PC-9 (cell line): ENCODE data around the gene BTBD17. TPM values are rescaled to one million over a fixed set of nuclear protein-coding genes. Genes with fewer than 3 reads are reported as not detected.

Experiments
- BruUV-seq: library from RNA; stranded (reverse); fragments of 400-500 nt; replicated peaks from 2 replicates; lab custom pipeline; 2021; lab: Mats Ljungman, UMichigan
- CTCF ChIA-PET: fragments of 300-600 bp; sonication (Branson Sonifier 250); formaldehyde crosslinking; loops from one replicate; lab custom pipeline; 2022; ENCODE audit warnings: antibody characterized with exemption; lab: Charles Lee
- POLR2A ChIA-PET: fragments of 300-600 bp; sonication (Branson Sonifier 250); formaldehyde crosslinking; loops from one replicate; lab custom pipeline; 2022; ENCODE audit warnings: antibody characterized with exemption; ENCODE audit not compliant: unreplicated experiment; lab: Charles Lee
- DNase-seq, 2 experiments: peaks; one replicate each; pipeline versions ENCODE4 v3.0.0 to v3.0.0-alpha.2; 2015 to 2022; ENCODE audit warnings: mixed read lengths in 1 of 2
- H2AFZ ChIP-seq: fragments of 200-600 bp; sonication (generic); 2 replicates; pipeline ENCODE4 v1.8.1; 2017; ENCODE audit warnings: antibody characterized with exemption
- H3F3A ChIP-seq: fragments of 200-600 bp; sonication (generic); 2 replicates; pipeline ENCODE4 v1.8.1; 2017; ENCODE audit warnings: antibody characterized with exemption, mild to moderate bottlenecking, low read depth; ENCODE audit not compliant: insufficient read depth
- H3K27ac ChIP-seq: fragments of 200-600 bp; sonication (generic); 2 replicates; pipeline ENCODE4 v1.6.1; 2016; ENCODE audit warnings: mixed run types
- H3K27me3 ChIP-seq: fragments of 200-600 bp; sonication (generic); 2 replicates; pipeline ENCODE4 v1.6.1; 2016; ENCODE audit warnings: low read depth, mixed run types; ENCODE audit not compliant: insufficient read depth
- H3K36me3 ChIP-seq: fragments of 200-600 bp; sonication (generic); 2 replicates; pipeline ENCODE4 v1.6.1; 2016; ENCODE audit warnings: low read depth, mixed run types
- H3K4me1 ChIP-seq: fragments of 200-600 bp; sonication (generic); replicated peaks from 2 replicates; pipeline ENCODE4 v1.6.1; 2016; ENCODE audit warnings: mixed run types; ENCODE audit not compliant: insufficient read depth
- H3K4me2 ChIP-seq: fragments of 200-600 bp; sonication (generic); 2 replicates; pipeline ENCODE4 v1.6.1; 2017; ENCODE audit warnings: mixed run types
- H3K4me3 ChIP-seq: fragments of 200-600 bp; sonication (generic); 2 replicates; pipeline ENCODE4 v1.6.1; 2016; ENCODE audit warnings: mixed run types
- H3K79me2 ChIP-seq: fragments of 200-600 bp; sonication (generic); 2 replicates; pipeline ENCODE4 v1.6.1; 2017; ENCODE audit warnings: low read depth, mixed run types
- H3K9me2 ChIP-seq: fragments of 200-600 bp; sonication (generic); 2 replicates; pipeline ENCODE4 v1.8.1; 2017; ENCODE audit warnings: mild to moderate bottlenecking; ENCODE audit not compliant: insufficient read depth
- H3K9me3 ChIP-seq: fragments of 200-600 bp; sonication (generic); 2 replicates; pipeline ENCODE4 v1.8.1; 2016; ENCODE audit warnings: low read depth; ENCODE audit not compliant: insufficient read depth
- H4K20me1 ChIP-seq: fragments of 200-600 bp; sonication (generic); 2 replicates; pipeline ENCODE4 v1.8.1; 2017; ENCODE audit not compliant: insufficient read depth
- EZH2 ChIP-seq: fragments of 200-600 bp; sonication (generic); IDR thresholded peaks from 2 replicates; pipeline ENCODE4 v1.8.0; 2017; ENCODE audit warnings: antibody characterized with exemption, low read depth
- intact Hi-C: fragments of 100-400 bp; cut with micrococcal nuclease; formaldehyde crosslinking; loops from one replicate; pipeline ENCODE4 v1.10.0; 2022; ENCODE audit not compliant: unreplicated experiment
- total RNA-seq: library from RNA; stranded (reverse); gene quantifications from 2 replicates; pipeline ENCODE4 v1.2.3, GENCODE V29; 2021
- TF ChIP-seq, protein P1 (sequence below): fragments of 200-600 bp; sonication (generic); conservative IDR thresholded peaks from 2 replicates; pipeline ENCODE4 v1.6.1; 2017; ENCODE audit warnings: mixed run types, antibody characterized with exemption, mild to moderate bottlenecking, moderate library complexity

The BTBD17 gene
- total RNA-seq, 1 experiment from 2014 or later, result not detected

DNA sequence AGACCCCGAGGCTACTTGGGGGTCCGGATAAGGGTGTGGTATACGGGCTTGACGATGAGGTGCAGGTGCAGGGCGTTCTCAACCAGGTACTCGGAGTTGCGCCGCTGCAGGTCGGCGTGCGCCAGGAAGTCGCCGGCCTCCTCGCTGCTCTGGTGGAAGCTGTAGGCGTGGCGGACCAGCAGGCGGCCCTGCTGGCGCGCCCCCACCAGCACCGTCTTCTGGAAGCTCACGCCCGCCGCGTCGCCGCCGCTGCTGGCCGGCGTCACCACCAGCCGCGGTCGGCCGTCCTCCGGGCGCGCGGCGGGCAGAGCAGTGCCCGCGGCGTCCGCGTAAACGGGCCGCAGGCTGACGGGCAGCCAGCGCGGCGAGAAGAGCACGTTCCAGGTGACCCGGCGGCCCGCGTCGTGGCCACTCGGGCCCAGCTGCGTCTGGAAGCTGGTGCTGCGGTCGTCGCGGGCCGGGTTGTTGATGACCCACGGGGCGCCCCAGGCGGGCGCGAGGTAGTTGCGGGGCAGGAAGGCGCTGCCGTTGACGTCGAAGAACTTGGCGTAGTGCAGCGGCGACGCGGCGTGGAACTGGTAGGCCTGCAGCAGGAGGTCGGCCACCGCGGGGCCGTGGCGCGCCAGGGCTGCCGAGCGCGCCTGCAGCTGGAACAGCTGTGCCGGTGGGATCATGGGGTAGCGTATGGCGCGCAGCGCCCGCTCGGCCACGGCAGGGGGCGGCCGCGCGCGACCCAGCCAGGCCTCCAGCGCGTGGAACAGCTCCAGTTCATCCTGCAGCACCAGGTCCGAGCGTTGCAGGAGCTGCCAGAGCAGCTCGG, 4.8 kb downstream of the BTBD17 start:
- H3K4me2 ChIP-seq, result no peak overlapping the region
- BruUV-seq, result no TSS peak
- POLR2A ChIA-PET, result no interaction called here

DNA sequence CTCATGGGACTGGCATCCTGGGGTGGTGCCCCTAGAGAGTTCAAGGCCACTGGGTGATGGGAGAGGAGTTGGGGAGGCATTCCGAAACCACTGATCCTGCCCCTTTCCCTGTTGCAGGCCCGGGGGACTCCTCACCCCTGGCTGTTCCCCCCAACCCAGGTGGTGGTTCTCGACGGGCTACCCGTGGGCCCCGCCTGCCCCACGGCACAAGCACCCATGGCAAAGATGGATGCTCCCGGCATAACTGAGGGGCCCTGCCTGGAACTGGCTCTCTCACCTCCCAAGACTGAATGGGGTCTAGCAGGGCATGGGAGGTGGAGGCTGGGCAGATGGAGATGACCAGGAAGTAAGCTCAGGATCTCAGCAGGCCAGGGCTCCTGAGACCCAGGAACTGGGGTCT, 6.6 kb downstream of the BTBD17 start:
- Histone ChIP-seq H3K9me2 (no peaks in the 10 kb centered on the region), H3K9me3 (no peaks in the 10 kb centered on the region), H4K20me1 (no peaks in the 10 kb centered on the region), H3K4me3 (no peak overlapping the region), H3K4me1 (no peaks in the 10 kb centered on the region), H3K36me3 (no peaks in the 10 kb centered on the region), H2AFZ (no peak overlapping the region), H3F3A (no peaks in the 10 kb centered on the region), H3K4me2 (no peak overlapping the region), H3K27ac (no peak overlapping the region), H3K27me3 (peaks cover 66% of the 10 kb centered on the region), H3K79me2 (no peaks in the 10 kb centered on the region)
- DNase-seq, result no peak
- TF ChIP-seq EZH2, result no peak
- TF ChIP-seq, protein P1, sequence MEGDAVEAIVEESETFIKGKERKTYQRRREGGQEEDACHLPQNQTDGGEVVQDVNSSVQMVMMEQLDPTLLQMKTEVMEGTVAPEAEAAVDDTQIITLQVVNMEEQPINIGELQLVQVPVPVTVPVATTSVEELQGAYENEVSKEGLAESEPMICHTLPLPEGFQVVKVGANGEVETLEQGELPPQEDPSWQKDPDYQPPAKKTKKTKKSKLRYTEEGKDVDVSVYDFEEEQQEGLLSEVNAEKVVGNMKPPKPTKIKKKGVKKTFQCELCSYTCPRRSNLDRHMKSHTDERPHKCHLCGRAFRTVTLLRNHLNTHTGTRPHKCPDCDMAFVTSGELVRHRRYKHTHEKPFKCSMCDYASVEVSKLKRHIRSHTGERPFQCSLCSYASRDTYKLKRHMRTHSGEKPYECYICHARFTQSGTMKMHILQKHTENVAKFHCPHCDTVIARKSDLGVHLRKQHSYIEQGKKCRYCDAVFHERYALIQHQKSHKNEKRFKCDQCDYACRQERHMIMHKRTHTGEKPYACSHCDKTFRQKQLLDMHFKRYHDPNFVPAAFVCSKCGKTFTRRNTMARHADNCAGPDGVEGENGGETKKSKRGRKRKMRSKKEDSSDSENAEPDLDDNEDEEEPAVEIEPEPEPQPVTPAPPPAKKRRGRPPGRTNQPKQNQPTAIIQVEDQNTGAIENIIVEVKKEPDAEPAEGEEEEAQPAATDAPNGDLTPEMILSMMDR, result no peak
- ChIA-PET CTCF (no interaction called here), POLR2A (no interaction called here)
- no TSS peak for BruUV-seq
- intact Hi-C loops, result no loop called here

More for the DNA sequence above, 4.8 kb downstream of the BTBD17 start:
- Histone ChIP-seq H3K4me1 (no peaks in the 10 kb centered on the region), H3K27ac (no peak overlapping the region), H3K9me2 (no peaks in the 10 kb centered on the region), H3K36me3 (no peaks in the 10 kb centered on the region), H3K79me2 (no peaks in the 10 kb centered on the region), H3F3A (no peaks in the 10 kb centered on the region), H2AFZ (no peak overlapping the region), H3K9me3 (no peaks in the 10 kb centered on the region), H3K4me3 (no peak overlapping the region), H3K27me3 (peaks cover 73% of the 10 kb centered on the region), H4K20me1 (no peaks in the 10 kb centered on the region)
- no peak for DNase-seq
- CTCF ChIA-PET, result interaction anchor here (0.6 kb wide), 1 partner anchor 150 kb away, joined by 11 read pairs; no protein-coding TSS in a partner anchor
- TF ChIP-seq EZH2, result no peak
- TF ChIP-seq, protein P1, result no peak
- intact Hi-C loops, result no loop called here

DNA sequence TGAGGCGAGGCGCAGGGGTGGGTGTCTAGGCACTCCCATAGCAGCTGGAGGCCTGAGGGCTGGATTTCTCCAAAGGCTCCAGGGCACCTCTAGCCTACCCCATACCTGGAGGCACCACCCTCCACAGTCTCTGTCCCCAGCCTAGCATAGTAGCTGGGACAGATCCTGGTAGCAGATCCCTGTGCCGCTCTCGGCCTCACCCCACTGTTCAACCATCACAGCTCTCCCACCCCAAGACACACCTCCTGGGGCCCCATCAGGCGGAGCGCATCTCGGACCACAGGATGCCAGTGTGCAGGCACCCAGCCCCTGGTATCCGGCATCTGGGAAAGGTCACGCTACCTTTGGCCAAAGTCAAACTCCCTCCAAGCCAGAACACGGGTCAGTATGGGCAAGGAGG, 7.1 kb downstream of the BTBD17 start:
- no peaks in the 10 kb centered on the region for H4K20me1 ChIP-seq
- no peak overlapping the region for H3K27ac ChIP-seq
- no peak for DNase-seq
- POLR2A ChIA-PET, result no interaction called here
- no TSS peak for BruUV-seq
- peaks cover 65% of the 10 kb centered on the region for H3K27me3 ChIP-seq
- H3K36me3 ChIP-seq, result no peaks in the 10 kb centered on the region
- no peak overlapping the region for H2AFZ ChIP-seq
- TF ChIP-seq, protein P1, result no peak
- no peak for TF ChIP-seq EZH2
- no peaks in the 10 kb centered on the region for H3K9me2 ChIP-seq
- intact Hi-C loops, result no loop called here
- H3K4me1 ChIP-seq, result no peaks in the 10 kb centered on the region
- H3K9me3 ChIP-seq, result no peaks in the 10 kb centered on the region
- H3K79me2 ChIP-seq, result no peaks in the 10 kb centered on the region
- H3K4me2 ChIP-seq, result no peak overlapping the region
- H3K4me3 ChIP-seq, result no peak overlapping the region
- CTCF ChIA-PET, result no interaction called here
- H3F3A ChIP-seq, result no peaks in the 10 kb centered on the region
